Testis (tissue), 3 donors: ENCODE results near the gene FANCE. TPM values are rescaled to one million over a fixed set of nuclear protein-coding genes. Genes with fewer than 3 reads are reported as not detected.

ENCODE experiments used
- DNase-seq: peaks from one replicate; pipeline ENCODE4 v3.0.0-alpha.2; 2019
- H3K27ac ChIP-seq, 2 donors: fragments of 200-600 bp; sonication (generic); one replicate each; pipeline ENCODE4 v1.5.1; 2019
- H3K27me3 ChIP-seq: fragments of 200-600 bp; sonication (generic); one replicate; pipeline ENCODE4 v1.5.1; 2019
- H3K36me3 ChIP-seq: fragments of 200-600 bp; sonication (generic); one replicate; pipeline ENCODE4 v1.5.1; 2017; ENCODE audit warnings: low read depth; ENCODE audit errors: missing control alignments
- H3K4me1 ChIP-seq: fragments of 200-600 bp; sonication (generic); one replicate; pipeline ENCODE4 v1.5.1; 2019
- H3K4me3 ChIP-seq, 2 donors: fragments of 200-600 bp; sonication (generic); one replicate each; pipeline ENCODE4 v1.5.1; 2017 to 2019
- H3K9me3 ChIP-seq: fragments of 200-600 bp; sonication (generic); one replicate; pipeline ENCODE4 v1.5.1; 2017
- CTCF ChIP-seq, 3 experiments: fragments of 450-650 bp in 2 of 3; fragments of 200-600 bp in 1 of 3; sonication (generic) in 1 of 3; IDR thresholded peaks; one replicate each; pipeline ENCODE4 v1.5.1; 2016 to 2019; ENCODE audit warnings: antibody characterized with exemption in 3 of 3, mild to moderate bottlenecking in 2 of 3, moderate library complexity in 1 of 3
- POLR2A ChIP-seq: fragments of 450-650 bp; IDR thresholded peaks from one replicate; pipeline ENCODE4 v1.6.1; 2017; ENCODE audit warnings: antibody characterized with exemption, mild to moderate bottlenecking, moderate library complexity
- WGBS, 2 donors: methylation state at CpG; one replicate each; pipeline ENCODE4 v1.1.5; 2018; 5-methylcytosine and 5-hydroxymethylcytosine counted together
- intact Hi-C: fragments of 100-400 bp; cut with DNase I; formaldehyde crosslinking; loops from one replicate; pipeline ENCODE4 v1.15.1; 2023; ENCODE audit warnings: low total_unique reads
- polyA plus RNA-seq: library from polyadenylated mRNA; stranded (reverse); fragments of 350-450 nt; fragmentation: Illumina TruSeq; extraction: RNeasy Lipid Tissue Mini Kit (QIAGEN cat#74804); gene quantifications from one replicate; pipeline ENCODE4 v1.2.3, GENCODE V29; 2014; ENCODE audit warnings: low read depth, low replicate concordance; ENCODE audit not compliant: insufficient read depth
- total RNA-seq, 2 donors: library from RNA; depleted of rRNA; stranded (reverse); fragments of >200 nt; gene quantifications; one replicate each; pipeline ENCODE4 v1.2.3, GENCODE V29; 2016

Gene FANCE
- total and polyA plus RNA-seq, 3 donors from 2014 or later: 14.1 to 18.0 (median 15.0) TPM

DNA sequence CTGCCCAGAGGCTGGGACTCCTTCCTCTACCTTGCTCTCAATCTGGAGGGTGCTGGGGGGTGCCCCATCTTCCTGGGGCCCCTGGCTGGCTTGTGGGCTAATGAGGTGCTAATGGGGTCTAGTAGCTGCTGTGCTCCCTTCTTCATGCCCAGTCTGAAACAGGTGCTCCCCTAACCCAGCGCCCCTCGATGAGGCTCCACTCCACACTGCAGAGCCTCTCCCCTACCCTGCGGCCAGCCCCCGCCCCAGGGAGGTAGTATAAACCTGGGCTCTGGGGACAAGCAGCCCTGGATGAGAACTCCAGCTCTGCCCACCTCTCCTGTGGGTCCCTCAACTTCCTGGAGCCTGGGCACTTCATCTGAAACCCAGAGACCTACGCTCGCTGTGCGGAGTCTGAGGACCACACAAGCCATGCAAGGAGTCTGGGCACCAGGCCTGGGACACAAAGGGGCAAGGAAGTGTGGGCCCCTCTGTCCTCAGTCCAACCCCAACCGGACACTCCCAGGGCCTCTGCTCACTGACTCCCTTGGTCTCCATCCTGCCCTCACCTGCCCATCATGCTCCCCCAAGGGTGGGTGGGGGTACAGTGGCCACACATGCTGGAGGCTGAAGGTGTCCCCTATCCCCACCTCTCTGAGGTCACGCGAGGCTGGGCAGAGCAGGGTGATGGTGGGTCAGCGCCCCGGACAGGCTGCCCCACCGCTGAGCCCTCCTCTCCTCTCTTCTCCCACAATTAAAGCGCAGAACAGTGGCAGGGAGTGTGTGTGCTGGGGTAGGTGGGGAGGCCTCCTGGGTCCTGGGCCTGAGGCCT is 22.2 kb downstream of the FANCE start:
- Histone ChIP-seq H3K27ac (no peak overlapping the region), H3K36me3 (no peaks in the 10 kb centered on the region), H3K27me3 (no peaks in the 10 kb centered on the region), H3K4me3 (no peak overlapping the region), H3K9me3 (no peaks in the 10 kb centered on the region), H3K4me1 (peaks cover 25% of the 10 kb centered on the region)
- DNase-seq: no peak
- WGBS, 2 donors: 91 to 93% methylated on average over 5 to 14 of the region's 14 CpGs
- TF ChIP-seq POLR2A (no peak), CTCF (IDR thresholded peaks at IDR 0.05) (no peak)
- intact Hi-C loops: no loop called here

- no peak for DNase-seq
- no peak overlapping the region for H3K27ac ChIP-seq
- H3K4me1 ChIP-seq: peaks cover 19% of the 10 kb centered on the region
- intact Hi-C loops: no loop called here
- no peak overlapping the region for H3K4me3 ChIP-seq
- no peaks in the 10 kb centered on the region for H3K27me3 ChIP-seq
- no peak for TF ChIP-seq POLR2A
- no peak for TF ChIP-seq CTCF (IDR thresholded peaks at IDR 0.05)
- WGBS, 2 donors: 92% methylated on average over 5 to 20 of the region's 20 CpGs
- H3K9me3 ChIP-seq: no peaks in the 10 kb centered on the region
- H3K36me3 ChIP-seq: no peaks in the 10 kb centered on the region
Measured at GRCh38 chr6:35474942-35475570, 22.9 kb downstream of the FANCE start.

DNA sequence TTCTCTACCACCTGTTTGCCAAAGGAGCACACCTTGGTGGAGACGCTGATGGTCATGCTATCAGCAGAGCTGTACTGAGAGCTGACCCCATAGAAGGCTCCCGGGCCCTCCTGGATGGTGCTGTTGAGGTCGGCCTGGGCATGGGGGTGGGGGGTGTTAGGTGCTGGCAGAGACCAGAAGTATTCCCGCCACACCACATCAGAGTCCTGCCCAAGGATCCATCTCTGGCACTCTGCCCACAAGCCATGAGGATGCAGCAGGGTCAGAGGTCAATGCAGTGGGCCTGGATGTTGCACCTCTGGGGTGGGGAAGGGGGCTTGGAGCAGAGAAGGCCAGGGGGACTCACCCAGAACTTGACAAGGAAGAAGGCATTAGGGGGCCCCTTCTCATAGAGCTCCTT is 23.4 kb downstream of the FANCE start:
- H3K4me3 ChIP-seq: no peak overlapping the region
- H3K27me3 ChIP-seq: no peaks in the 10 kb centered on the region
- no peak overlapping the region for H3K27ac ChIP-seq
- WGBS, 2 donors: 60 to 75% methylated on average over 1 to 4 of the region's 4 CpGs
- no peak for DNase-seq
- no peak for TF ChIP-seq CTCF (IDR thresholded peaks at IDR 0.05)
- no peak for TF ChIP-seq POLR2A
- no peaks in the 10 kb centered on the region for H3K36me3 ChIP-seq
- H3K4me1 ChIP-seq: peaks cover 14% of the 10 kb centered on the region
- no peaks in the 10 kb centered on the region for H3K9me3 ChIP-seq
- intact Hi-C loops: no loop called here

- H3K27ac ChIP-seq: no peak overlapping the region
- H3K4me3 ChIP-seq: no peak overlapping the region
- intact Hi-C loops: no loop called here
- H3K36me3 ChIP-seq: no peaks in the 10 kb centered on the region
- no peaks in the 10 kb centered on the region for H3K27me3 ChIP-seq
- peaks cover 16% of the 10 kb centered on the region for H3K4me1 ChIP-seq
- no peak for DNase-seq
- no peaks in the 10 kb centered on the region for H3K9me3 ChIP-seq
- TF ChIP-seq POLR2A (no peak), CTCF (IDR thresholded peaks at IDR 0.05) (no peak)
- 84 to 96% methylated on average over 5 to 14 of the region's 14 CpGs for WGBS, 2 donors
Measured at GRCh38 chr6:35476004-35476403, 23.9 kb downstream of the FANCE start.
